K562 (cell line): ENCODE measurements around the gene TMEM242. TPM values are rescaled to one million over a fixed set of nuclear protein-coding genes. Genes with fewer than 3 reads are reported as not detected.
A peak's percentile ranks its signal among the peaks of the same experiment; 100 is the strongest.

ENCODE experiments used
- CBFA2T2 ChIP-seq: fragments of 450-650 bp; conservative IDR thresholded peaks from 2 replicates; pipeline ENCODE4 v1.6.1; 2017; ENCODE audit warnings: mild to moderate bottlenecking
- EP300 ChIP-seq: IDR thresholded peaks from 2 replicates; pipeline ENCODE4 v1.6.1; 2012; ENCODE audit warnings: low read length, improper control_type of control experiment
- ERF ChIP-seq: fragments of 450-650 bp; formaldehyde crosslinking; IDR thresholded peaks from 2 replicates; pipeline ENCODE4 v1.4.0; 2020; ENCODE audit warnings: mild to moderate bottlenecking, mixed read lengths
- FOSL1 ChIP-seq: fragments of 200-800 bp; sonication (Bioruptor generic); conservative IDR thresholded peaks from 2 replicates; pipeline ENCODE4 v1.6.1; 2016; ENCODE audit warnings: missing genetic modification characterization, missing compliant biosample characterization
- HIVEP1 ChIP-seq: fragments of 250-450 bp; sonication (Bioruptor Pico); IDR thresholded peaks from 2 replicates; pipeline ENCODE4 v1.4.0; 2020; ENCODE audit warnings: mild to moderate bottlenecking
- MAFF ChIP-seq: IDR thresholded peaks from 2 replicates; pipeline ENCODE4 v1.6.1; 2012; ENCODE audit warnings: low read length, improper control_type of control experiment
- NCOR1 ChIP-seq: fragments of 450-650 bp; IDR thresholded peaks from 2 replicates; pipeline ENCODE4 v1.6.1; 2016; ENCODE audit warnings: mild to moderate bottlenecking, moderate library complexity
- NEUROD1 ChIP-seq: fragments of 150-350 bp; IDR thresholded peaks from 2 replicates; pipeline ENCODE4 v1.6.1; 2014; ENCODE audit warnings: borderline replicate concordance, low read length, low read depth; ENCODE audit not compliant: partially characterized antibody
- PHF8 ChIP-seq: fragments of 200-600 bp; sonication (generic); IDR thresholded peaks from 2 replicates; pipeline ENCODE4 v1.6.1; 2012; ENCODE audit warnings: mixed run types, mild to moderate bottlenecking, inconsistent platforms, low read length, moderate library complexity, borderline replicate concordance
- PTTG1 ChIP-seq: fragments of 450-650 bp; IDR thresholded peaks from 2 replicates; pipeline ENCODE4 v1.6.1; 2016; ENCODE audit warnings: low read depth, mild to moderate bottlenecking, missing genetic modification characterization, missing compliant biosample characterization
- XRCC4 ChIP-seq: IDR thresholded peaks from one replicate; pipeline ENCODE4 v1.6.1; 2011; ENCODE audit not compliant: insufficient read depth, insufficient read length; ENCODE audit errors: extremely low read depth
- ZNF445 ChIP-seq: fragments of 250-450 bp; sonication (Bioruptor Pico); IDR thresholded peaks from 2 replicates; pipeline ENCODE4 v1.4.0; 2020; ENCODE audit warnings: low read depth, mild to moderate bottlenecking, moderate library complexity
- polyA plus RNA-seq, 8 experiments: library from polyadenylated mRNA; depleted of rRNA in 4 of 8; stranded (reverse) in 5 of 8; unstranded in 3 of 8; fragments of >200 nt; fragmentation: Nextera tagmentation in 2 of 8; fragmentation: Illumina TruSeq in 1 of 8; extraction: Ambion mirVana in 2 of 8; extraction: Trizol in 1 of 8; gene quantifications; 2 replicates each; pipeline versions ENCODE4 v1.2.1 to v1.2.3, GENCODE V29; 2011 to 2014; ENCODE audit warnings: inconsistent platforms in 1 of 8, missing spikeins in 1 of 8
- total RNA-seq, 7 experiments: library from RNA; depleted of rRNA in 6 of 7; stranded (reverse); fragments of >200 nt in 6 of 7; fragmentation: Illumina TruSeq in 2 of 7; extraction: Trizol in 2 of 7; gene quantifications; 2 replicates each; pipeline versions ENCODE4 v1.2.1 to v1.2.3, GENCODE V29; 2011 to 2021; ENCODE audit warnings: low replicate concordance in 1 of 7
- TF ChIP-seq, protein P1 (sequence below): sonication (generic); formaldehyde crosslinking; IDR thresholded peaks from 2 replicates; pipeline ENCODE4 v1.8.1; 2023; ENCODE audit warnings: mild to moderate bottlenecking, missing genetic modification reagents
- TF ChIP-seq, protein P2 (sequence below): fragments of 450-650 bp; formaldehyde crosslinking; IDR thresholded peaks from 2 replicates; pipeline ENCODE4 v1.4.0; 2020; ENCODE audit warnings: mild to moderate bottlenecking

TMEM242 gene
- total and polyA plus RNA-seq, 9 of the 15 experiments (the other 6 are each of a cell fraction or from before 2014, with no cell fraction given): 9.5 to 35.3 (median 16.5) TPM

DNA sequence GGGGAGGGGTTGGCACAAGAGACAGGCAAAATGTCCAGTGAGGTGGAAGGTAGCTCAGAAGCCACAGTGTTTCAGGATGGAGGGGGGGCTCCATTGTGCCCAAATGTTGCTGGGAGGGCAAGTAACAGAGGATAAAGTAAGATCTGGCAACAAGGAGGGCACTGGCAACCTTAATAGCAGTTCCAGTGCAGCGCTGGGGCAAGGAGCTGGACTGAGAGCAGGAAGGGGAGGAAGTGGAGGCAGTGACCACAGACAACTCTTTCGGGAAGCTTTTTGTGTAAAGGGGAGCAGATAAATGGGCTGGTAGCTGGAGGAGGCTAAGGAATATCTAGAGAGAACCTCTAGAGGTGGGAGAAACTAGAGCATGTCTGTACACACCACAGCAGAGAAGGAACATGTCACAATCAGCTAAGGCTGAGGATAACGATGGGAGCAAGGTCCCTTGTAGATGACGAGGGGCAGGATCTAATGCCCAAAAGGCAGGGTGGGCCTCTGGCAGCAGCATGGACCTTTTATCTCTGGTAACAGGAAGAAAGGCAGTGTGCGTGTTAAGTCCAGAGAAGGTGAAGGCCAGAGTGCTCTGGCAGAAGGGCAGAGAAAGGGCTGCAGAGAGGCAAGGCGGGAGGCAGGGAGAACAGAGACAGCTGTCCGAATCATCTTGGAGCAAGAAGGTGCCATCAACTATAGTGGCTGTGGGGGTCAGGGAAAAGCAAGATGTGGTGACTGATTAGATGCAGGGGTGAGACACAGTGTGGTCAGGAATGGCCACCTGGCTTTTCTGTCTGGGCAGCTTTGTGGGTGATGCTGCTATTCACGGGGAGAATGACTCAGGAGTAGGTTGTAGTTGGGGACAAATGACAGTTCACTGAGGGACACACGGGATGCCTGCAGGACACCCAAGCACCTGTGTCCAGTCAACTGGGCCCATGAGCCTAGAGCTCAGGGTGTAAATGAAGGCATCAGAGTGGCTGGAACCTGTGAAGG is 17.4 kb downstream of the TMEM242 start (continued):
- TF ChIP-seq ZNF445 (CRISPR knock-in tag) (no peak), MAFF (no peak), PHF8 (no peak), ERF (CRISPR knock-in tag) (no peak), NEUROD1 (no peak), CBFA2T2 (peak; percentile 58), EP300 (no peak), NCOR1 (no peak), XRCC4 (no peak), PTTG1 (tag) (no peak), FOSL1 (0 out of 2 replicates have a peak, but pooled peaks have one; percentile 31), HIVEP1 (no peak)
- TF ChIP-seq, protein P1, sequence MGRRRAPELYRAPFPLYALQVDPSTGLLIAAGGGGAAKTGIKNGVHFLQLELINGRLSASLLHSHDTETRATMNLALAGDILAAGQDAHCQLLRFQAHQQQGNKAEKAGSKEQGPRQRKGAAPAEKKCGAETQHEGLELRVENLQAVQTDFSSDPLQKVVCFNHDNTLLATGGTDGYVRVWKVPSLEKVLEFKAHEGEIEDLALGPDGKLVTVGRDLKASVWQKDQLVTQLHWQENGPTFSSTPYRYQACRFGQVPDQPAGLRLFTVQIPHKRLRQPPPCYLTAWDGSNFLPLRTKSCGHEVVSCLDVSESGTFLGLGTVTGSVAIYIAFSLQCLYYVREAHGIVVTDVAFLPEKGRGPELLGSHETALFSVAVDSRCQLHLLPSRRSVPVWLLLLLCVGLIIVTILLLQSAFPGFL (CRISPR knock-in tag): no peak
- TF ChIP-seq, protein P2, sequence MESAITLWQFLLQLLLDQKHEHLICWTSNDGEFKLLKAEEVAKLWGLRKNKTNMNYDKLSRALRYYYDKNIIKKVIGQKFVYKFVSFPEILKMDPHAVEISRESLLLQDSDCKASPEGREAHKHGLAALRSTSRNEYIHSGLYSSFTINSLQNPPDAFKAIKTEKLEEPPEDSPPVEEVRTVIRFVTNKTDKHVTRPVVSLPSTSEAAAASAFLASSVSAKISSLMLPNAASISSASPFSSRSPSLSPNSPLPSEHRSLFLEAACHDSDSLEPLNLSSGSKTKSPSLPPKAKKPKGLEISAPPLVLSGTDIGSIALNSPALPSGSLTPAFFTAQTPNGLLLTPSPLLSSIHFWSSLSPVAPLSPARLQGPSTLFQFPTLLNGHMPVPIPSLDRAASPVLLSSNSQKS (CRISPR knock-in tag): no peak
